ENCODE measurements around the gene RAB3GAP1. TPM values are rescaled to one million over a fixed set of nuclear protein-coding genes. Genes with fewer than 3 reads are reported as not detected.

The RAB3GAP1 gene
- total RNA-seq, 1 experiment from 2014 or later: 50.6 TPM

GRCh38 chr2:135009339-135009738 is 42.8 kb upstream of the RAB3GAP1 start:
- CTCF ChIA-PET: interaction anchor here (0.6 to 0.7 kb wide), 2 partner anchors 84 to 590 kb away, joined by 3 to 5 read pairs; no protein-coding TSS in a partner anchor
- H3K9me3 Mint-ChIP-seq (ENCODE audit: low read depth, unreplicated experiment): no peaks in the 10 kb centered on the region
- no peaks in the 10 kb centered on the region for H3K36me3 Mint-ChIP-seq (ENCODE audit: insufficient read depth, unreplicated experiment)
- intact Hi-C loops (cut with micrococcal nuclease; ENCODE audit: unreplicated experiment): loop anchor here (10.0 kb wide), 2 partner anchors 155 to 465 kb away; no protein-coding TSS in a partner anchor
- TF ChIP-seq CTCF (IDR thresholded peaks at IDR 0.05; ENCODE audit: unreplicated experiment): no peak
- no peak overlapping the region for H3K27ac Mint-ChIP-seq (ENCODE audit: unreplicated experiment)
- H3K4me1 Mint-ChIP-seq (ENCODE audit: low read depth, unreplicated experiment): no peaks in the 10 kb centered on the region
- H3K27me3 Mint-ChIP-seq (ENCODE audit: unreplicated experiment): no peaks in the 10 kb centered on the region
- H3K4me3 Mint-ChIP-seq (ENCODE audit: low read depth, unreplicated experiment): no peak overlapping the region
- DNase-seq: no peak
- BruUV-seq (replicated peaks): no TSS peak

GRCh38 chr2:135010200-135010942 is 41.7 kb upstream of the RAB3GAP1 start:
- Mint-ChIP-seq H3K4me1 (ENCODE audit: low read depth, unreplicated experiment) (no peaks in the 10 kb centered on the region), H3K27me3 (ENCODE audit: unreplicated experiment) (no peaks in the 10 kb centered on the region), H3K27ac (ENCODE audit: unreplicated experiment) (no peak overlapping the region), H3K36me3 (ENCODE audit: insufficient read depth, unreplicated experiment) (no peaks in the 10 kb centered on the region), H3K9me3 (ENCODE audit: low read depth, unreplicated experiment) (no peaks in the 10 kb centered on the region), H3K4me3 (ENCODE audit: low read depth, unreplicated experiment) (no peak overlapping the region)
- DNase-seq: no peak
- no peak for TF ChIP-seq CTCF (IDR thresholded peaks at IDR 0.05; ENCODE audit: unreplicated experiment)
- CTCF ChIA-PET: no interaction called here
- BruUV-seq (replicated peaks): no TSS peak
- intact Hi-C loops (cut with micrococcal nuclease; ENCODE audit: unreplicated experiment): no loop called here

- no peaks in the 10 kb centered on the region for H3K4me1 Mint-ChIP-seq (ENCODE audit: low read depth, unreplicated experiment)
- no peak overlapping the region for H3K4me3 Mint-ChIP-seq (ENCODE audit: low read depth, unreplicated experiment)
- no peak overlapping the region for H3K27ac Mint-ChIP-seq (ENCODE audit: unreplicated experiment)
- H3K9me3 Mint-ChIP-seq (ENCODE audit: low read depth, unreplicated experiment): no peaks in the 10 kb centered on the region
- no peaks in the 10 kb centered on the region for H3K36me3 Mint-ChIP-seq (ENCODE audit: insufficient read depth, unreplicated experiment)
- H3K27me3 Mint-ChIP-seq (ENCODE audit: unreplicated experiment): no peaks in the 10 kb centered on the region
- intact Hi-C loops (cut with micrococcal nuclease; ENCODE audit: unreplicated experiment): no loop called here
- DNase-seq: no peak
- TF ChIP-seq CTCF (IDR thresholded peaks at IDR 0.05; ENCODE audit: unreplicated experiment): no peak
- BruUV-seq (replicated peaks): no TSS peak
- CTCF ChIA-PET: interaction anchor here (0.6 kb wide), 1 partner anchor 461 kb away, joined by 3 read pairs; no protein-coding TSS in a partner anchor
These were observed 40.5 kb upstream of the RAB3GAP1 start for GRCh38 chr2:135011633-135012032.

GRCh38 chr2:135021618-135022017 is 30.5 kb upstream of the RAB3GAP1 start:
- Mint-ChIP-seq H3K36me3 (ENCODE audit: insufficient read depth, unreplicated experiment) (no peaks in the 10 kb centered on the region), H3K4me1 (ENCODE audit: low read depth, unreplicated experiment) (no peaks in the 10 kb centered on the region), H3K4me3 (ENCODE audit: low read depth, unreplicated experiment) (no peak overlapping the region), H3K9me3 (ENCODE audit: low read depth, unreplicated experiment) (no peaks in the 10 kb centered on the region), H3K27me3 (ENCODE audit: unreplicated experiment) (no peaks in the 10 kb centered on the region), H3K27ac (ENCODE audit: unreplicated experiment) (no peak overlapping the region)
- CTCF ChIA-PET: no interaction called here
- intact Hi-C loops (cut with micrococcal nuclease; ENCODE audit: unreplicated experiment): no loop called here
- DNase-seq: no peak
- no TSS peak for BruUV-seq (replicated peaks)
- TF ChIP-seq CTCF (IDR thresholded peaks at IDR 0.05; ENCODE audit: unreplicated experiment): no peak
